HG03457 (cell line): Measurements from ENCODE around the gene PIP4P1.
A peak's percentile ranks its signal among the peaks of the same experiment; 100 is the strongest.
"Not testable (repeated sequence)": the region's sequence is repeated elsewhere in the genome, so short reads cannot be mapped to it uniquely, and the experiment has no call there.

Experiments
- ATAC-seq: cut with Tn5 transposase; IDR thresholded peaks from one replicate; pipeline ENCODE4 v1.9.1; 2021; ENCODE audit warnings: moderate number of reproducible peaks; ENCODE audit not compliant: unreplicated experiment

The PIP4P1 gene

DNA sequence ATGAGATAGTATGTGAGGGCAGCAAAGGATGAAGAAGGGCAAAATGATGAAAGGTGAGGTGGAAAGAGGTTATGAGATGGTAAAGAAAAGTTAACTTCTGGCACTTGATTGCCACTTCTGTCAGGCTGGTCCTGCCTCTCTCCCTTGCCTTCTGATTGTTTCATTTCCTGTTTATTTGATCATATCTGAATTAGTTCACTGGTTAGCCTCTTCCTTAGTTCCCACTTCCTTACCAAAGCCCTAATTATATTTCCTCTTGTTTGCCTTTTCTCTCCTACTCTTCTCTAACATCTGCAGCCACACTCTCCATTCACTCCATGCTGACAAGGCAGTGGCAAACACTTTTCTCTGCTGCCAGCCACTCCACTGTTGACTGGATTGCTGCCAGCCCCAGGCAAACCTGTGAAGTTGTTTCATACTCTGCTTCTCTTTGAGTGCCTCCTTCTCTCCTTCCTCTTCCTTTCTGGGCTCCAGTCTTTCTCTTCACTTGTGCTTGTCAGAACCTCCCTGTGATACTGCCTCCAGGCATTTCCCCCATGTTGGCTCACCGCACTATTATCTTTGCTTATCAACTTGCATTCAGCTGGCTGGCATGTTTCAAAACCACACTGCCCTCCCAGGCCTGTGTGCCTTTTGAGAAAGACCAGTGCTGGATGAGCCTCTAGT, 16.1 kb upstream of the PIP4P1 start:
- no peak for ATAC-seq

DNA sequence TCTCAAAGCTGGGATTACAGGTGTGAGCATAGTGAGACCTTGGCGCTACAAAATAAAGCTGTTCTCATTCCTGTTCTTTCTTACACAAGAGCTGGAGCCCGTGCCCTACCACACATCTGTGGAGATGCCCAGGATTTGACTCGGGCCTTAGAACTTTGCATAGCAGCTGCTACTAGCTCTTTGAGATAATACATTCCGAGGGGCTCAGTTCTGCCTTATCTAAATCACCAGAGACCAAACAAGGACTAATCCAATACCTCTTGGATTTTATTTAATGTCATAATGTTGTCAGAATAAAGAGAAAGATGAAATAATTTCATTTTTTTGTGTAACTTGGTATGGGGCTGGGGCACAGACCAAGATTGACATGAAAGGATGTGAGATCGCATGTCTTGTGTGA, 15.5 kb upstream of the PIP4P1 start:
- ATAC-seq: no peak

DNA sequence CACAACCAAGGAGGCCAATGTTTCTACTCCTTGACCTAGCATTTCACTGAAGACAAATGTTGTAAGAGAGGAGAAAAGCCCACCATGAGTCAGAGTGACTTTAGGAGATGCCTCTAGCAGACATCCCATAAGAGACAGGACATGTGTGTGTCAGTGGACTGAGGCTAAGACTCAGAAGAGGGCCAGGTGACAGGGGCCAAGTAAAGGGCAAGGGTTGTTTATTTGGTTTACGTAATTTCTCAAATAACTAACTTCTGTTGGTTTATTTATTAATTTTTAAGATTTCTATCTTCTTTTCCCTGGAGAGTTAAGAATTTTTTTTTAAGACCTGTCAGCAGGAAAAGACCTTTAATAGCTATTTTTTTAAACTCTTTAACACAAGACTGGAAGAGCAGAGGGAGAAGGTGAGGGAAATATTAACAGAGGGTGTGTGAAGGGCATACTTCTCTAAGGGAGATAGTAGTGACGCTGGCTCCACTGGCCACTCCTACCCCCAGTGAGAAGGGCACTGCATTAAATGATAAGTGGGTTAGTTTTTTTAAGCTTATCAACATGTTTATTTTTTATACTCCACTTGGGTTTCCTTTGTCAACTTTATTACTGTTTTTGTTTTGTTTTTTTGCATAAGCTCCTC, 11.4 kb upstream of the PIP4P1 start:
- no peak for ATAC-seq

DNA sequence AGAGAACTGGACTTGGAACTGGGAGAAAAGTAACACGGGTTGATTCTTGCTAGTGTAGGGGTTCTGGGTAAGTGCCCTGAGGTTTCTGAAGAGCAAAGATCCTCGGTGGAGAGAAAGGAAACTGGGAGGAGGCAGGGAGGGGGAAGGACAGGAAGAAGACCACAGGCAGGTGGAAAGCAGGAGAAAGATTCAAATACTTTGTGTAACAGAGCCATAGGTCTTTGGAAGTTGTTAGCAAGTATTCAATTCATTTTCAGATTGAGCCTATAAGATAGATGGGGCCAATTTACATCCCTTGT, 9.3 kb upstream of the PIP4P1 start:
- ATAC-seq: no peak

DNA sequence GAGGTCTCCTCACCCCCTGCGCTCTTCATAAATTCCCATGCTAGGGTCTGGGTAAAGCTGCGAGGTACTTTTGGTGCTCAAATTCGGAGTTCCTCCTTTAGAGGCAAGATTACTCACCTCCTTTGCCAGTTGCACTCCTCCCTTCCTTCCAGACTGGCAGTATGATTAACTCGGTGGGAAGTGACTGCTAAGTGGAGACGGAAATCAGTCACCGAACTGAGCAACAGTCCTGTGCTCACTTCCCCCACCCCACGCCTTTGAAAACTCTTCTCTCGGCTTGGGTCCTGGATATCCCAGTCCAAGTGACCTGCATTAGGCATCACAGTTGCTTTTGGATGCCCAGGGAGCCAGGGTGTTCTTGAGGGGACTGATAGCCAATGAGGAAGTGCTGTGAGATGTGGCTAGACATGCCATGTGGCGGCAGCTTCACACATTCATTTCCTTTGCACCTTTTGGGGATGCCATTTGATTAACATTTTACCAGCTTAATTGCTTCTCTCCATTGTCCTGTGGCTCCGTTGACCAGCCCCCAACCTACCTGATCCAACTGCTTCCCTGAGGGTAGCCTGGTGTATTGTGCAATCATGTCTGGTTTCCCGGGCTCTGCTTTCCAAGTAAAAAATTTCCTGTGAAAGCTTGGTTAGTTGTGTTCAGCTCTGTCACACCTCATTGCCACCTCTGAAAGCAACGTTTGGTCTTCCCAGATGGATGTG, 8.8 kb upstream of the PIP4P1 start:
- peak; percentile 18 for ATAC-seq

DNA sequence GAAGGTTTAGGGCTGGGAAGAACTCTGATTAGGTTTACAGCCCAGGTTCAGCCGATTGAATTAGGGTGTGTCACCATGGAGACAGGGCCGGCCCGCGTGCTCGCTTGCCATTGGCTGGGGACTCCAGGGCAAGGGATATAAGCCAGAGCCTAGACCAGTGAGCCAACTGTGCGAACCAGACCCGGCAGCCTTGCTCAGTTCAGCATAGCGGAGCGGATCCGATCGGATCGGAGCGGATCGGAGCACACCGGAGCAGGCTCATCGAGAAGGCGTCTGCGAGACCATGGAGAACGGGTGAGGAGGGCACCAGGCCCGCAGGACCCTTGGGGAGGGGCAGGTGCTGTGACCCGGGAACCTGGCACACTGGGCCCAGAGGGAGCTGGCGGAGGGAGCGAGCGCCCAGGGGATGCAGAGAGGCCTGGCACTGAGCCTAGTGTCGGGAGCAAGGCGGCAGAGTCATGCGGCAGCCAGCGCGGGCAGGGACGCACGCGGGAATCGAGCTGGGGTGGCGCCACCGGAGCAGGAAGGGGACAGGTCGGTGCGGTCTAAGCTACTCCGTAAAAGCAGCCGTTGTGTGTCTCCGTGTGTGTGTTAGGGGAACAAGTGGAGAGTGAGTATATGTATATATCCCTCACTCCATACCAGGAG, 8.1 kb upstream of the PIP4P1 start, which contains the start of gene PNP:
Gene PNP (plus strand): TSS at position 165 of the 648 bp plus-strand sequence. CDS start 119 bp downstream, at position 284.
- ATAC-seq: peak; percentile 87

DNA sequence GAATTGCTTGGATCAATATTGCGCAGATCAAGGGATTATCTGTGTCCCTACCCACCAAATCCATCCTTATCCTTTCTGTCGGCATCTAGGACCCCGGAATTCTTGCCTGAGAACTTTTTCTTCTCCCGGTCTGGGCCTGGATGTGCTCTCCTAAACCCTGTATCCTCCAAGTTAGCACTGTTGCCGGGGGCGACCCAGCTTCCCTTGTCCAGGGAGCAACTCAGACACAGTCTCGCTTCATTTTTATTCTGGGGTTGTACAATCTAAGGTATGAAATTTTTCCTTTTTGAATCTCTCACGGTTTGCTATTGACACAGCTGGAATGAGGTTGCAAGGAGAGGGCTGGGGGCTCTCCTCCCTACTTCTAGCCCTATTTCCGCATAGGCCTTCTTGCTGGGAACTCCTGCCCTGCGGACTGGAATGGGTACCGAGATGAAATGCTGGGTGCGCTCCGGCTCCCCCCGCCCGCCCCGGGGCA, 7.6 kb upstream of the PIP4P1 start:
- no peak for ATAC-seq

DNA sequence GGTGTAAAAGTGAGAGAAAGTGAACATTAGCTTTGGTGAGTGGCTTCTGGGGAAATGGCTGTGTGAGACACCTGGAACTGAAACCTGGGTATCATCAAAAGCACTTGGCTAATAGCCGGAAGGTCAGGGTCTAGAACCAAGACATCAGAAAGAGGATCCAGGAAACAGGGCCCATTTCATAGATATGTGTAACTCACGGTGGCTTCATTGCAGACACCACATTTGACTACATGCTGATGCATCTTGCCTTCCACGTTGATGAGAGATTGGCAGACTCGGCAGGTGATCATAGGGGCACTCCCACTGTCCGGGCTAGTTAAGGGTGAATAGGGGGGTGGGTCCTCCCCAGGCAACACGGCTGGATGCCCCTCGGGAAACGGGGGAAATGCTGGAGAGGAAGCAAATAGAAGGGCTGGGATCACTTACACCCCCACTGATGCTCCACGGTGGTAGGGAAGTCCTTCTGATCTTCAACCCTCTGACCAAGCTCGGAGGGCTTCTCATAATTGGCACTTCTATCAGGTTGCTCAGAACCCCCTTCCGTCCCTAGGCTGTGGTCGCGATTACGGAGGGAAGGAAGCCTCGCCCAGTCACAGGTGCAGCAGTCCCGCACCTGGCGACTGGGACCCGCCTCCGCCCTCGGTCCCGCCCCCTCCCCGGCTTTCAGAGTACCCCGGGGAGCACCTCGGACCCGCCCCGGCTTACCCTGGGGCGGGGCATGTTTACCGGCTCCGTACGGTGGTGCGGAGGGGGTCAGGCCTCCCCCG, 593 bp downstream of the PIP4P1 start:
- ATAC-seq: no peak

DNA sequence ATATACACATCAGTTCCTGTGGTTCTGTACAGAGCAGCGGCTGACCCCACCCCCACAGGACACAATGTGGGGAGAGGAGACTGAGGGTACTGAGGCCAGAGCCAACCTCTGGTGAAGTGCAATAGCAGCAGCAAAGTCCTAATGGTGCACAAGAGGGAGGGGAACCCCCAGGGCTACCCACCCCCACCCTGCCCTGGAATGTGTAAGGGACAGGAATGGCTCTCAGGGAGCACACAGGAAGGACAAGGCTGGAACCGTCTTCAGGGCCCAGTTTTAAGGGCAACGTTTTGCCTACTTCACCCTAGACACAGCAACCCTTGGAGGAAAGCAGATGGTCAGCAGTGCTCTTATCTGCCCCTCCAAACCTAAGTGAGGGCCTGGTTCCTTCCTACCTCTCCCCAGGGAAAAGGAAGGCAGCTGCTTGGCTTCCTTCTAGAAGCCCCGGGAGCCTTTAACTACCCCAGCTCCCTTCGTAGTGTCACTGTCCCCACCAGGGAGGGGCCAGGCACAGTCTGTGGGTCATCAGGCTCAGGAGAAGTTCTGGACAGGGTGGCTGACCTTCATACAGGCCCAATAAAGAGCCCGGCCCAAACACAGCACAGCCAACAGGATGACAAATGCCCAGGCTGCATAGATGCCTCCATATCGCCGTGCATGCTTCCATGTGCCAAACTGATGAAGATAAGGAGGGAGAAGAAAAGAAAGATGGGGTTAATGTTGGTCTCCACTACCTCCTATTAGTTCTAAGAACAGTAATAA, 3.0 kb downstream of the PIP4P1 start:
- ATAC-seq: no peak

DNA sequence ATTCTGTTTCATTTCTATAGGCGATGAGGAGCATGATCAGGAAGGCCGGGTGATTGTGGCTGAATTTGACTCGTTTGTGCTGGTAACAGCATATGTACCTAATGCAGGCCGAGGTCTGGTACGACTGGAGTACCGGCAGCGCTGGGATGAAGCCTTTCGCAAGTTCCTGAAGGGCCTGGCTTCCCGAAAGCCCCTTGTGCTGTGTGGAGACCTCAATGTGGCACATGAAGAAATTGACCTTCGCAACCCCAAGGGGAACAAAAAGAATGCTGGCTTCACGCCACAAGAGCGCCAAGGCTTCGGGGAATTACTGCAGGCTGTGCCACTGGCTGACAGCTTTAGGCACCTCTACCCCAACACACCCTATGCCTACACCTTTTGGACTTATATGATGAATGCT, 4.3 kb downstream of the PIP4P1 start:
- no peak for ATAC-seq

DNA sequence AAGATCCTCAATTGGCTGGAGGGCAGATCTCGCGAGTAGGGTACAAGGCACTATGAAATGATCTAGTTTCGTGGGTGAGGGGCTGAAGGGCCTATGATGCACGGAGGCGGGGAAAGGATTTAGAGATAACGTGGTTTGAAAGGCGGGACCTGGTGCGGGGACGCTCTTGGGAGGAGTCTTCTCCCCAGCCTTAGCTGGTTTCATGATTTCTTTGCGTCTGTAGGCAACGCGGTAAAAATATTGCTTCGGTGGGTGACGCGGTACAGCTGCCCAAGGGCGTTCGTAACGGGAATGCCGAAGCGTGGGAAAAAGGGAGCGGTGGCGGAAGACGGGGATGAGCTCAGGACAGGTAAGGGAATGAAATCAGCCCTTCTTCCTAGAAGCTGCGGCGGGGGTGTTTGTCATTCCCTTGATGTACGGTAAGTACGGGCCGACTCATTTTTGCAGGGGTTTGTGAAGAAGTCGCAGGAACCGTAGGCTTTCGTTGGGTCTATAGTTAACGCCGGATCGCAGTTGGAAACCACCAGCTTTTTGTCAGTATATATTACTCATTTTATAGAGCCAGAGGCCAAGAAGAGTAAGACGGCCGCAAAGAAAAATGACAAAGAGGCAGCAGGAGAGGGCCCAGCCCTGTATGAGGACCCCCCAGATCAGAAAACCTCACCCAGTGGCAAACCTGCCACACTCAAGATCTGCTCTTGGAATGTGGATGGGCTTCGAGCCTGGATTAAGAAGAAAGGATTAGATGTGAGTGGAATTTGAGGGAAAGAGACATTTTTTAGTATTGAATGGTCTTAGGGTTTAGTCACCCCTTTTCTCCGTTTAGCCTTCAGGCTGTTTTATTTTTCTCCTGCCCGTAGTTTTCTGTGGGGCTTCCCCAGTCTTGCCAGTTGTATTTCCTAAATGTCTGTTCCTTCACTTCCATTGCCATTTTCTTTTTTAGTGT, 5.6 kb downstream of the PIP4P1 start:
- peak; percentile 32 for ATAC-seq

DNA sequence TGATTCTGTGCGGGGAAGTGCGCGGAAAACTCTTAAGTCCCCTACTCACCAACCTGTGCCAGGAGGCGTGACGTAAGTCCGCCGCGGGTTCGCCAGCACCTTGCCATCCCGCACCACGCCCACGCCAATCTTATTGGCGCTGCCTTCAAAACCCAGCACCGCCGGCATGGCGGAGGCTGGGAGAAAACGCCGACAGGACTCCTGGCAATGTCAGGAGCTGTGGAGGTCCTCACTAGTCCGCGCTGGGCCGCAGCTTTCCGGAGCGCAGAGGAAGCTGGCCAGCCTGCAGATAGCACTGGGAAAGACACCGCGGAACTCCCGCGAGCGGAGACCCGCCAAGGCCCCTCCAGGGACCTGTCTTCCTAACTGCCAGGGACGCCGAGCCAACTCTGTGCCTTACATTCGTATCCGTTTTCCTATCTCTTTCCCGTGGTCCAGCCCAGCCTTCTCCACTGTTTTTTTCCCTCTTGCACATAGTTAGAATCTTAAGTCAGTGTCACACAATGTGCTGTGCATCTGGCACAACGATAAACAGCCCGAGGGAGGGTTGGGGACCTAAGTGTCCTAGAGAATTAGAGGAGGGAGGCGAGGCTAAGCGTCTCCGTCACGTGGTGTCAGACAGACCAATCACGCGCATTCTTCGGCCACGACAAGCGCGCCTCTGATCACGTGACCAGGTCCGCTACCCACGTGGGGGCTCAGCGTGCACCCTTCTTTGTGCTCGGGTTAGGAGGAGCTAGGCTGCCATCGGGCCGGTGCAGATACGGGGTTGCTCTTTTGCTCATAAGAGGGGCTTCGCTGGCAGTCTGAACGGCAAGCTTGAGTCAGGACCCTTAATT, 6.5 kb downstream of the PIP4P1 start, which contains the start of the genes APEX1 and OSGEP:
Gene APEX1 (plus strand): TSS at position 711 of the 839 bp plus-strand sequence. CDS start 420 bp downstream, outside the sequence.
Gene OSGEP (minus strand): TSS at position 297 of the 839 bp plus-strand sequence. CDS start 129 bp downstream, at position 168.
- ATAC-seq: peak; percentile 72

DNA sequence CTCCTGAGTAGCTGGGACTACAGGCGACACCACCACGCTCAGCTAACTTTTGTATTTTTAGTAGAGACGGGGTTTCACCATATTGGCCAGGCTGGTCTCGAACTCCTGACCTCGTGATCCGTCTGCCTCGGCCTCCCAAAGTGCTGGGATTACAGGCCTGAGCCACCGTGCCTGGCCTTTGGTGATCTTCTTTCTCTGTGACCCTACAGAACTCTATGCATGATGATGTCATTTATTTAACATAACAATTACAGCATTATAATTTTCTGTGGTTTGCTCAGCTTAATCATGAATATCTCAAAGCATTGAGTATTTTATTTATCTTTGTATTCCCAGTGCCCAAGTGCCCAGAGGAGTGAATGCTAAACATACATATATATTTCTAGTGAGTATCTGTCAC, 8.4 kb downstream of the PIP4P1 start:
- not testable (repeated sequence) for ATAC-seq

DNA sequence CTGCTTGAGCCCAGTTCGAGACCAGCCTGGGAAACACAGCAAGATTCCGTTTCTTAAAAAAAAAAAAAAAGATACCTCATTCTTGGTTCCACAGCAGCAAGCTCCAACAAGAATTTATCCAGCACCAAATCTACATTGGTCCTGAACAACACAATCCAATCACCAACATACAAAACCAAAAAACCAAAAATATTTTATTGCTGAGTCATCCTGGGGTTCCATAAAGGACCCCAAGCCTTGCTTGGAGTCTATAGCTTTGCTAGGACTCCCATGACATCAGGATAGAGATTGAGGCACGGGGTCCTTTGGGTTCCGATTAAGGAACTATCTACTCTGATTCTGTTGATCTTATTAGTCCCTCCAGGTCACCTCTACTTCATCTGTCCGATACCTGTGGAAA, 14.3 kb downstream of the PIP4P1 start:
- no peak for ATAC-seq

DNA sequence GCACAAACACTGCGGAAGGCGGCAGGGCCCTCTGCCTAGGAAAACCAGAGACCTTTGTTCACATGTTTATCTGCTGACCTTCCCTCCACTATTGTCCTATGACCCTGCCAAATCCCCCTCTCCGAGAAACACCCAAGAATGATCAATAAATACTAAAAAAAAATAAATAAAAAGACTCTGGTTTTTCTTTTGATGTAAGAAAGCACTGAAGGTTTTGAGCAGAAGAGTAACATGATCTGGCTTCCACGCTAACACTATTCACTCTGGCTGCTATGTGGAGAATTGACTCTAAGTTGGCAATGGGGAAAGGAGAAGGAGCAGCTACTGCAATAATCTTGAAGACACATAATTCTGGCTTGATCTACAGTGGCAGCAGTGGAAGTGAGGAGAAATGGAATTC, 17.6 kb downstream of the PIP4P1 start:
- not testable (repeated sequence) for ATAC-seq

DNA sequence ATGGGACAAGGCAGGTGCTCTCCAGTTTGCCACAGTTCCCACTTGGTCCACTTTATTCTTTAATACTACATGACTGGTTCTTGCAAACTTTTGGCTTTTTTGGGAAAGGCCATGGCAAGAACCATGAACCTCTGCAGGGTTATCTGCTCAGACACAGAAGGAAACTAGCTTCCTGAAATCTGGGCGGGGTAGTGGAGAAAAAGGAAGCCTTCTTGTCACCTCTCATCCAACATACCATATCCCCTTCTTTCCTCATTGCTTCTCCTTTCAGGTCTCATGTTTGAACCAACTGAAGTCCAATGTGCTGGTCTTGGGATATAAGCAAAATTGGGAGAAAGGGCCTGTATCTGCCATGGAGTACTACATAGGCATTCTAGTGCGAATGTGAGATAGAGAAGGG, 19.8 kb downstream of the PIP4P1 start:
- ATAC-seq: no peak

DNA sequence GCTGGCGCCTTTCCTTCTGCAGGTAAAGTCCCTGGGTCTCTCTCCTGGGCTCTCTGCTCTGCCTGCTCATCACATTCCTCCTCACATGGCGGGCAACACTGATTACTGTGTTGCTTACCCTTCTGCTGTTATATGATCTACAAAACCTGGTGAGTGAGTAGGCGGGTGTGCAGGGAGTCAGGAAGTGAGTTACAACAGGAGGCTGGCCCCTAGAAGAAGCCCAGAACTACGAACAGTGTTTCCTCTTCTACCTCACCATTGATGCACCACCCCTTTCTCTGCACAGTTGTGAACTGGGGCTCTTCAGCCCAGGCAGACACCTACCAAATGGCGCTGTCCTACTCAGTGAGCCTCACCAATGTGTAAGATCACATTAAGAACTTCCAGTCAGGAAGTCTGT, 20.4 kb downstream of the PIP4P1 start:
- no peak for ATAC-seq

DNA sequence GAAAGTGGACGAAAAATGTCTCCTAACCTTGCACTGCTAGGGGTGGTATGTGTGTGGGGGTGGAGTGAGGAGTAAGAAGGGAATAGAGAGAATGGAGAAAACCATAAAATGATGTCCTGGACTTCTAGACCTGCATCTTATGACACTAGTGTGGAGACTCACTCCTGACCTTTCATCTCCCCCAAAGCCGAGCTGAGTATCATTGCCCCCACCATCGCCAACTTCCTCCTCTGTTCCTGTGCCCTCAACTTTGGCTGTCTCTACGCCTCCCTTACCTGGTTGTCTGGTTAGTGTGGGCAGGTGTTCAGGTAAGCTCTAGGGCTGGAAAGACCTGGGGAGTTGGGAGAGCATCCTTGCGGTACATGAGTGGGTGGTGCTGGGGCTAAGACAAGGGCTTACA, 20.8 kb downstream of the PIP4P1 start:
- ATAC-seq: no peak
